GM21447 (cell line): ENCODE results near the gene LSM7.

Experiments
- ATAC-seq: cut with Tn5 transposase; IDR thresholded peaks from one replicate; pipeline ENCODE4 v1.9.1; 2021; ENCODE audit not compliant: unreplicated experiment

Gene LSM7

DNA sequence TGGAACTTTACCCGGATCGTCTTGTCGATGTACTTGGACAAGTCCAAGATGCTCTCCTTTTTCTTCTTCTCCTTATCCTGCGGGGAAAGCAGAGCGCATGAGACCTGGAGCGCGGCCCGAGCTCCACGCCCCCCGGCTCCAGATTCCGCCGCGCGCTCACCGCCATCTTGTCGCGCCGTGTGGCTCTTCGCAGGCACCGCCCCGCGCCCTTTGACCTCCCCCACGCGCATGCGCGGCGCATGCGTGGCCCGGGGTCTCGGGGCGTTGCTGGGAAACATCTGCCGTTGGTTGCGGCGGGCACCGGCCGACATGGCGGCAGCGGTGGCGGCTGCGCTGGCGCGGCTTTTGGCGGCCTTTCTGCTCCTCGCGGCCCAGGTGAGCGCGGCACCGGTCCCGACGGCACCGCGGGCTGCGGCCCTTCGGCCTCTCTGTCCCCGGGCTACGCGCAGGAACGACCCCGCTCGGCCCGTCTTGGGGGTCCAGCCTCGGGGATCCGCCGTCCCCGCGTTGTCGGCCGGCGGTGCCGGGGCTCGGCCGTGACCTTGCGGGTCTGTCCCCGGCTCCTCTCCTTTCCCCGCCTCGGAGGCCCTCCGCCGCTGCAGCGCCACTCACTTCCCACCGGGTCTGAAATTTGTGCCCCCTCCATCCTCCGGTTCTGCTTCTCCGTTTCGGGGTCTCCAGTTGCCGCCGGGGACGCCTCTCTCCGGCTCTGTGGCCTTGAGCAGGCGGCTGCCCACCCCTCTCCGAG, at the start of gene LSM7, which contains the start of gene SPPL2B:
Gene LSM7 (minus strand): TSS at position 186 of the 748 bp plus-strand sequence. CDS start 20 bp downstream, at position 166.
Gene SPPL2B (plus strand): TSS at position 284 of the 748 bp plus-strand sequence. CDS start 26 bp downstream, at position 310.
- ATAC-seq: no peak

DNA sequence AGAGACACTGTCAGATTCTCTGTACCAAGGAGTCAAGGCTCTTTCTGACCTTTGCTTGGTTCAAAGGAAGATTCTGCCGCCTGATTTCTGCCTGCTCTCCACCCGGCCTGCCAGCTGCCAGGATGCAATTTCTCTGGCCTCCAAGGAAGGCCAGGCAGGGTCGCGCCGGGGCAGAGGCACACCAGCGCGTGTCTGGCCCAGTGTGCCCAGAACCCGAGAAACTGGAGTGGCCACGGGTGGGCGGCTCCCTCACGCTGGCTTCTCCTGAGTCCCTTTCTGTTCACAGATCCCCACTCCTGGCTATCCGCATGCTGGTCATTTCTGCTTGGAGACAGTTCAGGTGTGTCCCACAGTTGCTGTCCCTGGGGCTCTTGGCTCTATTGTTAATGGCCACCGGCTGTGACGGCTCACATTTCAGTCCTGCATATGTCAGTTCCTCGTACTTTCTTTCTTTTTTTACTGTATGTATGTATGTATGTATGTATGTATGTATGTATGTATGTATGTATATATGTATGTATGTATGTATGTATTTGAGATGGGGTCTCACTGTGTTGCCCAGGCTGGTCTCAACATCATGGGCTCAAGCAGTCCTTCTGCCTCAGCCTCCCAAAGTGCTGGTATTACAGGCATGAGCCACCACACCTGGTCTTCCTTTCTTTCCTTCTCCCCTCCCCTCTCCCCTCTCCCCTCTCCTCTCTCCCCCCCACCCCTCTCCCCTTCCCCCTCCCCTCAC, 48.6 kb upstream of the LSM7 start:
- ATAC-seq: no peak

DNA sequence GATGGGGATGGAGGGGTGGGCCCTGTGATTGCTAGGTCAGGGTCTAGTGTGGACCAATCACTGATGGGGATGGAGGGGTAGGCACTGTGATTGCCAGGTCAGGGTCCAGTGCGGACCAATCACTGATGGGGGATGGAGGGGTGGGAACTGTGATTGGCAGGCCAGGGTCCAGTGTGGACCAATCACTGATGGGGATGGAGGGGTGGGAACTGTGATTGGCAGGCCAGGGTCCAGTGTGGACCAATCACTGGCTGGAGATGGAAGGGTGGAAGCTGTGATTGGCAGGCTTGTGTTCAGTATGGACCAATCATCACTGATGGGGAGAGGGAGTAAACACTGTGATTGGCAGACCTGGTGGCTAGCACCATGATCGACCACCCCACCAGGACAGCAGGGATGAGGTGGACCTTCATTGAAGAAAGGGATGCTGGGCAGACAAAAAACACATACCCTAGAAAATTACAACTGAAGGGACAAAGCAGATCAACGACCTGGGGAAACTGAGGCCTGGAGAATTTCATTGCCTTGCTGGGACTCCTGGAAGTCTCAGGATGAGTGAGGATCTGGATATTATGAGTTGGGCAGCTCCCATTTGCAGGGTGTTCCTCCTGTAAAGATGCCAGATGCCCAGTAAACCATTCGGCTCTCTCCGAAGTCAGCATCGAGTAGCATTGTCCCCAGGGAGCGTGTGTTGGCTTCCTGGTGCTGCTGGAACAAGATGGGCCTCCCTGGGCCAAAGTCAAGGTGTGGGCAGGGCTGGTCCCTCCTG, 47.2 kb upstream of the LSM7 start:
- no peak for ATAC-seq

DNA sequence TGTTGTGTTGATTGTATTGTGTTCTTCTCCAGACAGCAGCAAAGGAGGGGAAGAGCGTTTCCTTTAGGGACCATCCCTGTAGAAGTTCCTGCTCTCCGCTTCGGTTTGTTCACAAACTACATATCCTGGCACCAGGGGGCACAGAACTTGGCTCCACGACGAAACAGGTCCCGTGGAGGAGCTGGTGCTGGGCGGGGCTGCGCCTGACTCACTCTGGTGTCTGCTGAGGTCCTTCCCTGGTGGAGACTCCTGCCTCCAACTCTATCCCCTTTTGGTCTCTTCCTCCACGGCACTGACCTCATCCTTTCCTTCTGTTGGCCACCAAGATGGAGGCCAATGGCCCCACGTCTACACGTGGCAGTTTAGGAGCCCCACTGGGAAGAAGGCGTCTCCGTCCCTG, 46.4 kb upstream of the LSM7 start:
- ATAC-seq: no peak

DNA sequence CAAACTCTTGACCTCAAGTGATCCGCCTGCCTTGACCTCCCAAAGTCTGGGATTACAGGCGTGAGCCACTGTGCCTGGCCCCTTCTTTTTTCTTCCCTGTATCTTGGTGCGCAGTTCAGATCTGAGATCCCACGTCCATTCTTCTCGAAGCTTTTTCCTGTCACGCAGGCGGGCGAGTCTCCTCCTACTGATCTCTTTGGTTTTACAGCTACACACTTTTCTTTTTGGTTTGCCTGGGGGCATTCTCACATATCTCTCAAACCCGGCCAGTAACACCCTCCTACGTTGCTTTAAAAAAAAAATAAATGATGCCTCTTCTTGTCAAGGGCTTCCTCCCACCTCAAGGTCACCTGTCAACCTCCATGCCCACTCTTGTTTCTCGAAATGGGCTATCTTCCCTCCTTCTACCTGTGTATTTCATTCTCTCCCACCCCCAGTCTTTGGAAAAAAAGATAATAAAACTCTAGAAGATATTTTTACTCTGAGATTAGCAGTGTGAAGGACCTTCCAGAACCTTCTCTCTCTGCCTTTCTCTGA, 43.8 kb upstream of the LSM7 start:
- no peak for ATAC-seq

DNA sequence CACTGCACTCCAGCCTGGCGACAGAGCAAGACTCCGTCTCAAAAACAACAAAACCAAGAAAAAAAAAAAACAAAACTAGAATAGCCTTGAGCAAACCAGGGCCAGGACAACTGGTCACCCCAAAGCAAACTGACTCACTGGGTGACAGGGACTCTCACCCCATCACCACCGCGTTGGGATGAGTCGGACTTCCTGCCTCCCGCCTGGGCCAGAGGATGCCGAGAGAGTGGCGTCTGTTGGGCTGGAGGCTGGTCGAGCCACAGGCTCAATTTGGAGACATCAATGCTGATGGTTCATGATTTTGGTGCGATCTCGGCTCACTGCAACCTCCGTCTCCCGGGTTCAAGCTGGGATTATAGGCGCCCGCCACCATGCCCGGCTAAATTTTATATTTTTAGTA, 43.3 kb upstream of the LSM7 start:
- ATAC-seq: no peak

DNA sequence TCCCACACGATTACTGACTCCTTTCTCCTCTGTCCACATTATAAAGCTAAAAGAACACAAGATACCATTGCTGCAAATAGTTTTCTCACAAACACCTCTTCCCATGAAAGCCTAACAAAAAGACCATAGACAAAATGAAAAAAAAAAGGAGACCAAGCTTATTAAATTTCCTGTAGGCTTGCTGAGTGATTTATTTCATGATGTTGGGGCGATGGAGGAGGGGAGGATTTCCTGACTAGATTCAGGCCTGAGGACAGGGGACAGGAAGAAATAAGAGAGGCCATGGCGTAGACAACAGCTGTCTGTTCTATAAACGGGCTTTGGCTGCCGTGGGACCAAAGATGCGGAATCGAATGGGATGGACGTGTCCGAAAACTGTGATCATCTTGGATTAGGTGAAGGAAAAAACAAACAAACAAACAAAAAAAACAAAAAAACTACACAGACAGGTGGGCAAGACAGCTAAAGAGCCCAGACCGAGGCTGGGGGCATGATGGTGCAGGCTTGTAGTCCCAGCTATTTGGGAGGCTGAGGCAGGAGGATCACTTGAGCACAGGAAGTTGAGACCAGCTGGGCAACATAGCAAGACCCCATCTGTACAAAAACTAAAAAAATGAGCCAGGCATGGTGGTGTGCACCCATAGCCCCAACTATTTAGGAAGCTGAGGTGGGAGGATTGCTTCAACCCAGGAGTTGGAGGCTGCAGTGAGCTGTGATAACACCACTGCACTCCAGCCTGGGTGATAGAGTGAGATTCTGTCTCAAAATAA, 37.0 kb upstream of the LSM7 start:
- no peak for ATAC-seq

DNA sequence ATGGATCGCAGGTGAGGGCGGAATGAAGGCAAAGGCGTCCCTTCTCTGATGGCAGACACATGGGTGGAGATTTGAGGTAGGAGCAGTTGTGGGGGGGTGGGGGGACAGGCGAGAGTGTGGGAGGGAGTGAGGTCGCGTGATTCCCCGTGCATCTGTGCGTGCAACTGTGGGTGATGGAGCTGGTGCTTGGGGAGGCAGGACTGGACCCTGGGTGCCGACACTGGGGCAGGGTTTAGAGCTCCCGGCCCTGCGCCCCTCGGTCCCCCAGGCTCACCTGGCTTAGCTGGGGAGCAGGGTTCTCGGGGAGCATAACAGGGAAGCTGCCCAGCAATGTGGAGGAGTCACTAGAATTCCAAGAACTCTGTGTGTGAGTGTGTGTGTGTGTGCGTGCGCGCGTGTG, 35.0 kb upstream of the LSM7 start:
- ATAC-seq: no peak

DNA sequence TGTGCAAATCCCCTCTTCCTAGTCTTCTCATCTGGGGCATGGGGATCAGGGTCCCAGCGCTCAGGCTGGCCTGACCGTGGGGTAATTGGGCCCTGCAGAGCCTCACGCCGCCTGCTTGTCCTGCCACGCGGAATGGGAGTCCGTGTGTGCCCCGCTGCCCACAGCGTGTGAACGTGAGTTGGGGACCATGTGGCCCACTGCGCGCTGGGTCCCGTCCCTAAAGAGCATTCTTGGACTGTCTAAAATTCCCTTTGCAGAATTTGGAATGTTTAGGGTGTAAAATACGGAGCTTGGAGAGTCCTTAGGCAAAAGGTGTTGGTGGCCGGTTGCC, 34.5 kb upstream of the LSM7 start:
- no peak for ATAC-seq

DNA sequence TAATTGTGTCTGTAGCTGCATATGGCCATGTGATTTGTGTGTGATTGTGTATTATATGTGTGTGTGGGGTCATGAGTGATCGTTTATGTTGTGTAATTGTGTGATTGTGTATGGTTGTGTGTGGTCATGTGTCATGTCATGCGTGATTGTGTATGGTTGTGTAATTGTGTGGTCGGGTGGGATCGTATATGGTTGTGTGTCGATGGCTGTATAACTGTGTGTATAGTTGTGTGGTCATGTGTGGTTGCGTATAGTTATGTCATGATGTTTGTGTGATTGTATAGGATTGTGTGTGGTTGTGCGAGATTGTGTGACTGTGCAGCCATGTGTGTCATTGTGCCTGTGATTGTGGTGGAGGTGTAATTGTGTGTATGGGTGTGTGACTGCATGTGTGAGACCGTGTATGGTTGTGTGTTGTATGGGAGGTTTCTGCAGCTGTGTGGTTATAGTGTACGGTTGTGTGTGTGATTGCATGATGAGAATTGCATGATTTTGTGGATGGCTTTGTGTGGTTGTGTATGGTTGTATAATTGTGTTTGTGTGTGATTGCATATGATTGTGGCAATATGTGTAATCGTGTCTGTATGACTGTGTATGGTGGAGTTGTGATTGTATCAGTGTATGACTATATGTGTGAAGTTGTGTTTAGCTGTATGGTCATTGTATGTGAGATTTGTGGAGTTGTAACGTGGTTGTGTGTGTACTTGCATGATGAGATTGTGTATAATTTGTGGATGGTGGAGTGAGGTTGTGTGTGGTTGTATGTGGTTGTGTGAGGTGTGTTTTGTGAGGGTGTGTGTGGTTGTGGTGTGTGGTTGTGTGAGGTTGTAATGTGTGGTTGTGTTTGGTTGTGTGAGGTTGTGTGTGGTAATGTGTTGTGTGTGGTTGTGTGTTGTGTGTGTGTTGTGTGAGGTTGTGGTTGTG, 33.9 kb upstream of the LSM7 start:
- ATAC-seq: no peak

DNA sequence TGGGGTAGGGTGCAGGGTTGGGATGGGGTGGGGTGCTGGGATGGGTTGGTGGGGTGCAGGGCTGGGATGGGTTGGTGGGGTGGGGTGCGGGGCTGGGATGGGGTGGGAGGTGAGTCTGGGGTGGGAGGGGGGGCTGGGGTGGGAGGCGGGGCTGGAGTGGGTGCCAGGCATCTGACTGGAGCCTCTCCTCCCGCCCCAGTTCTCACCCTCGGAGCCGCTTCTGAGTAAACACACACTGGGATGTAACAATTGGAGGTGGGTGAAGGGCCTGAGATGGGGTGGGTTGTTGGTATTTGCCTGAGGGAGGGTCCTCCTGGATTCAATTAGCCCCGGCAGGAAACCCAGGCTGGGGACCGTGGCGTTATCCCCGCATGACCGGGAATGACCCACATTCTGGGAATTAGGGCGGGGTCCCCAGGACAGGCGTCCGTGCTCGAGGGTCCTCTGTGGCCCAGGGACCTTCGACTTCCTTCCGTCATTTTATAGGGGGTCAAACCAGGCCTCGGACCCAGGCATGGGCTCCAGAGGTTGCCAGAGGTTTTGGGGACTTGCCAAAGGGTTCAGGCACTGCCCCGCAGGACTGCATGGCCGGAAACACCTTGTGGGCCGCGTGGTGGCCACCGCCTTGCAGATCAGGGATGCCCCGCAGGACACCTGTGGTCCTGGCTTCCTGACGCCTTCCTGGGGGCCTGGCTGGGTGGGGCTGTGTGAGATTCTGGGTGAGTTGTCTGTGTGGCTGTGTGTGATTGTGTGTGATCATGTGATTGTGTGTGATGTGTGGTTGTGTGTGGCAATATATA, 33.1 kb upstream of the LSM7 start:
- ATAC-seq: no peak

DNA sequence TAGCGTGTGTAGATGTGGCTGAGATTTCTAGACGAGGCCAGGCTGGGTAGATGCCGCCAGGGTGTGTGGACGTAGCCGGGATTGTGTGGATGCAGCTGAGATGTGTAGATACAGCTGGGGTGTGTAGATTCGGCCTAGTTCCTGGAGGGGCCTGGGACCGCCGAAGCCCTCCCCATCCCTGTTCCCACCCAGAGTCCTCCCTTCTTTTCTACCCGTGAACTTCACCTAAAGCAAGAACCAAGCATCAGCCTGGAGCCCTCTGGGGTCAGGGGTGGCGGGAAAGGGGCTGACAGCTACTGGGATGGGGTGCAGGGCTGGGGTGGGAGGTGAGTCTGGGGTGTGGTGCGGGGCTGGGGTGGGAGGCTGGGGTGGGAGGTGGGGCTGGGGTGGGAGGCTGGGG, 32.4 kb upstream of the LSM7 start:
- no peak for ATAC-seq

DNA sequence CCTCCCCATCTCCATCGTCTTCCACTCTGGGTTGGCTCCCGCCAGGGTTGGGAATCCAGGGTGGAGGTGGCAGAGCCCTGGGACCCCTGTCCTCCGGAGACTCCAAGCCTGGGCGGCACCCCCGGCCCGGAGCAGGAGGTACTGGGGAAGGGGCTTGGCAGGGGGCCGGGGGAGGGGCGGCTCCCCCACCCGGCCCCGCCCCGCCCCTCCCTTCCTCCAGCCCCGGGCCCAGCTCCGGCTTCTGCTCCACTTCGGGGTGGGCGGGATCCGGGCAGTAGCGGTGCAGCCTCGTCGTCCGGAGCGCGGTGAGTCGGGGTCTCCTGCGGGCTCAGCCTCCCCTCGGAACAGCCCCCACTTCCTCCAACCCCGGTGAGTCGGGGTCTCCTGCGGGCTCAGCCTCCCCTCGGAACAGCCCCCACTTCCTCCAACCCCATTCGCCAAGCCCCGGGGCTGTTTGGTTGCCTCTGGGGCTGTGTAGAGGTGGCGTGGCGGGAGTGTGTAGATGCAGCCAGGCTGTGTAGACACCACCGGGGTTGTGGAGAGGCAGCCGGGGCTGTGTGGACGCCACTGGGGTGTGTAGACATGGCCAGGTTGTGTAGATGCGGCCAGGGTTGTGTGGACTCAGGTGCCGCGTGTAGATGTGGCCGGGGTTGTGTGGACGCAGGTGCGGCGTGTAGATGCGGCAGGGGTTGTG, 31.8 kb upstream of the LSM7 start, which contains the start of gene TMPRSS9:
Gene TMPRSS9 (plus strand): TSS at position 274 of the 694 bp plus-strand sequence. CDS start 29,521 bp downstream, outside the sequence.
- no peak for ATAC-seq

DNA sequence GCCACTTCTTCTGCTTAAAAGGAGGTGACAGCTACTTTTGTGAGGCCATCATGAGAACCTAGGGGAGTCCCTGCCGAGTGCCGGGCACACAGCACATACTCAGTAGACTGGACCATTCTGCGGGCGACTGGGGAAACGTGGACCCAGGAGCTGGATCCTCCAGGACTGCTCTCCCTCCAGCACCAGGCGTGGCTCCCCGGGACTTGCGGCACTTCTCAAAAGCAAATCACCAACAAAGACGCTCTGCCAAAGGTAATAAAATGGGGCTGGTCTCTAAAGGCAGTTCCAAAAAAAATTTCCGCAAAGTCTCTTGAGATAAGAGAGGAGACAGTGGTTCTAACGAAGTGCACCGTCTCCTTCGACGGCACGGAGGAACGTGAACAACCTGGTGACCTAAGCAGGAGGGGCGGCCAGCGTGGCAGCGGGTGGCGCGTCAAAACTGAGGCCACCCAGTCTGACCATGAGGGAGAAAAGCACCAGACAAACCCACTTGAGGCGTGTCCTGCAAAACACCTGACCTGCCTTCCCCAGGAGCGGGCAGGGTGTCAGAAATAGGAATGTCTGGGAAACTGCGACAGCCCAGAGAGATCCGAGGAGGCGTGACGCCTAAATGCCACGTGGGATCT, 30.3 kb upstream of the LSM7 start:
- ATAC-seq: no peak

DNA sequence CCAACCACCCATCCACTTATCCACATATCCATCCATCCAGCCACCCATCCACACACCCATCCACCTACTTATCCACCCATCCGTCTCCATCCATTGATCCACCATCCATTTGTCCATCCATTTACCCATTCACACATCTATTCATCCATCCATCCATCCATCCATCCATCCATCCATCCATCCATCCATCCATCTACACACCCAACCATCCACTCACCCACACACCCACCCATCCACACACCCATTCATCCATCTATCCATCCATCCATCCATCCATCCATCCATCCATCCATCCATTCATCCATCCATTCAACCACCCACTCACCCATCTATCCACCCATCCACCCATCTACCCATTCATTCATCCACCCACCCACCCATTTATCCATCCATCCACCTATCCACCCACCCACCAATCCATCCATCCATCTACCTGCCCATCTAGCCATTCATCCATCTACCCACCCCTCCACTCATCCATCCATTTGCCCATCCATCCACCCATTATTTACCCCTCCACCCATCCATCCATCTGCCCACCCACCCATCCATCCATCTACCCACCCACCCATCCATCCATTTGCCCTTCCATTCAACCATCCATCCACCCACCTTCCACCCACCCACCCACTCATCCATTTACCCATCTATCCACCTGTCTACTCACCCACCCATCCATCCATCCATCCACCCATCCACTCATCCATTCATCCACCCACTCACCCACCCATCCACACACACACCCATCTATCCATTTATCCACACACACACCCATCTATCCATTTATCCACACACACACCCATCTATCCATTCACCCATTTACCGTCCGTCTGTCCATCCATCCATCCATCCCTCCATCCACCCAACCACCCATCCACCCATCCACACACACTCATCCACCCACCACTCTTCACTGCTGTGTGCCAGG, 29.2 kb upstream of the LSM7 start:
- ATAC-seq: no peak

DNA sequence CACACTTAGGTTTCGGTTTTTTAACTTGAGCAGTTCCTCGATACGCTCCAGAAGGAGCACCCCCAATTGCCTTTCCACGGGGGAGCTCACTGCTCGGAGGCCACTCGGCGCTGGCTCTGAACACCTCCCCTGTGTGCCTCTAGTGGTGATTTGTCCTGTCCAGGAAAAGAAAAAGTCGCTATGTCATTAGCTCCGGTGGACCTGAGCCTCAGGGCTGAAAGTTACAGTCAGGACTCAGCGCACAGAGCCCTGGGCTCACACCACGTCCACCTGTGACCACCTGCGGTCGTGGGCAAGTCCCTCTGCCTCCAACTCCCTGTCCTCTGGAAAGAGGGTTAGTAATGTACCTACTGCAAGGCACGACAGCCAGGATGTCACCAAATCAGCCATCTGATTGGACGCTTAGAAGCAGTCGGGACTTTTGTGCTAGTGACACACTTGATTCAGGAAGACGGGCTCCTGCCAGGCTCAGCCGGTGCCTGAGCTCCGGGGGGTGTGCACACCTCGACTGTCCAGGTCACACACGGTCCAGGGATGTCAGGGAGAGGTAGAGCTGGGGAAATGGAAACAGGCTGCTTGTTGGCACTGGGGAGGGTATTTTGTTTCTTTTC, 27.8 kb upstream of the LSM7 start:
- no peak for ATAC-seq
